HCT116 (cell line): ENCODE data around the gene CLRN3. TPM values are rescaled to one million over a fixed set of nuclear protein-coding genes. Genes with fewer than 3 reads are reported as not detected.

Experiments used
- ATAC-seq: fragments of 200-7000 bp; cut with Tn5 transposase; 2 replicates; pipeline ENCODE4 v1.9.1; 2020; ENCODE audit warnings: mild to moderate bottlenecking, moderate library complexity
- BruUV-seq: library from RNA; stranded (reverse); fragments of 400-500 nt; replicated peaks from 2 replicates; lab custom pipeline; 2021; lab: Mats Ljungman, UMichigan
- CTCF ChIA-PET: fragments of 300-600 bp; sonication (Branson Sonifier 250); formaldehyde crosslinking; loops from one replicate; lab custom pipeline; 2021; ENCODE audit warnings: antibody characterized with exemption; lab: Charles Lee
- POLR2A ChIA-PET: fragments of 300-600, 350-600 bp; sonication (Branson Sonifier 250); formaldehyde crosslinking; loops from one replicate; lab custom pipeline; 2021; ENCODE audit warnings: antibody characterized with exemption; lab: Charles Lee
- RAD21 ChIA-PET, 2 experiments: fragments of 300-600 bp; sonication (Branson Sonifier 250); formaldehyde crosslinking; loops; one replicate each; lab custom pipeline; 2023; ENCODE audit warnings: low total read pairs in 2 of 2; ENCODE audit not compliant: uncharacterized antibody in 2 of 2, unreplicated experiment in 2 of 2, low non-redundant PET in 1 of 2; lab: Charles Lee
- DNase-seq: peaks from one replicate; pipeline ENCODE4 v3.0.0-alpha.2; 2010; ENCODE audit warnings: low read depth, low spot score
- H2AFZ ChIP-seq: fragments of 200-600 bp; shearing (Covaris generic), sonication (generic); 2 replicates; pipeline ENCODE4 v1.6.1; 2017; ENCODE audit warnings: low read depth, mixed run types, mixed read lengths, antibody characterized with exemption, low read length; ENCODE audit not compliant: poor library complexity, severe bottlenecking
- H3K27ac ChIP-seq: 2 replicates; pipeline ENCODE4 v1.5.1; 2012; ENCODE audit warnings: low read depth, low read length
- H3K27me3 ChIP-seq: fragments of 200-600 bp; sonication (generic); 2 replicates; pipeline ENCODE4 v1.6.1; 2016; ENCODE audit warnings: mixed run types, low read length, mixed read lengths; ENCODE audit not compliant: insufficient read depth
- H3K36me3 ChIP-seq, 2 experiments: fragments of 200-500 bp in 1 of 2; fragments of 200-600 bp in 1 of 2; sonication (Bioruptor generic) in 1 of 2; sonication (generic) in 1 of 2; 2 replicates each; pipeline versions ENCODE4 v1.5.1 to v1.6.1; 2014 to 2016; ENCODE audit warnings: low read length in 2 of 2, inconsistent platforms in 1 of 2, mixed read lengths in 1 of 2, mixed run types in 1 of 2; ENCODE audit not compliant: insufficient read depth in 2 of 2, control insufficient read depth in 1 of 2
- H3K4me1 ChIP-seq, 2 experiments: fragments of 200-600 bp in 1 of 2; sonication (generic) in 1 of 2; 2 replicates each; pipeline versions ENCODE4 v1.5.1 to v1.6.1; 2012 to 2017; ENCODE audit warnings: low read length in 2 of 2, inconsistent platforms in 1 of 2, mild to moderate bottlenecking in 1 of 2, mixed read lengths in 1 of 2, mixed run types in 1 of 2, moderate library complexity in 1 of 2; ENCODE audit not compliant: insufficient read depth in 2 of 2, control insufficient read depth in 1 of 2
- H3K4me2 ChIP-seq: fragments of 200-600 bp; sonication (generic); 2 replicates; pipeline ENCODE4 v1.6.1; 2017; ENCODE audit warnings: mixed run types, low read length, mixed read lengths
- H3K4me3 ChIP-seq, 2 experiments: fragments of 200-600 bp in 1 of 2; sonication (generic) in 1 of 2; replicated peaks in 1 of 2; 2 replicates each; pipeline ENCODE4 v1.5.1; 2011 to 2016; ENCODE audit warnings: low read length in 2 of 2, control low read depth in 1 of 2, low read depth in 1 of 2, mild to moderate bottlenecking in 1 of 2, mixed read lengths in 1 of 2, mixed run types in 1 of 2
- H3K79me2 ChIP-seq: fragments of 200-600 bp; sonication (generic); 2 replicates; pipeline ENCODE4 v1.6.1; 2017; ENCODE audit warnings: mild to moderate bottlenecking, mixed run types, low read length, moderate library complexity, mixed read lengths; ENCODE audit not compliant: insufficient read depth
- H3K9ac ChIP-seq: fragments of 200-600 bp; sonication (generic); 2 replicates; pipeline ENCODE4 v1.6.1; 2016; ENCODE audit warnings: low read length, mixed read lengths
- H3K9me2 ChIP-seq: fragments of 200-600 bp; sonication (generic), shearing (Covaris generic); 2 replicates; pipeline ENCODE4 v1.6.1; 2017; ENCODE audit warnings: mixed run types, mild to moderate bottlenecking, moderate library complexity; ENCODE audit not compliant: insufficient read depth
- H3K9me3 ChIP-seq, 2 experiments: fragments of 200-500 bp in 1 of 2; fragments of 200-600 bp in 1 of 2; sonication (Bioruptor generic) in 1 of 2; sonication (generic) in 1 of 2; 2 replicates each; pipeline ENCODE4 v1.6.1; 2014 to 2017; ENCODE audit warnings: low read length in 2 of 2, mixed read lengths in 2 of 2, inconsistent platforms in 1 of 2, low read depth in 1 of 2, mild to moderate bottlenecking in 1 of 2, mixed run types in 1 of 2, moderate library complexity in 1 of 2; ENCODE audit not compliant: control insufficient read depth in 1 of 2, insufficient read depth in 1 of 2
- H4K20me1 ChIP-seq: fragments of 200-600 bp; sonication (generic), shearing (Covaris generic); 2 replicates; pipeline ENCODE4 v1.6.1; 2017; ENCODE audit warnings: mixed run types, mild to moderate bottlenecking, moderate library complexity; ENCODE audit not compliant: insufficient read depth
- CBX3 ChIP-seq: IDR thresholded peaks from 2 replicates; pipeline ENCODE4 v1.6.1; 2012; ENCODE audit warnings: low read depth
- CEBPB ChIP-seq: IDR thresholded peaks from 2 replicates; pipeline ENCODE4 v1.6.1; 2012; ENCODE audit warnings: low read depth
- ELF1 ChIP-seq: IDR thresholded peaks from 2 replicates; pipeline ENCODE4 v1.6.1; 2012; ENCODE audit warnings: low read depth, borderline replicate concordance
- EZH2 ChIP-seq: fragments of 200-600 bp; sonication (generic); IDR thresholded peaks from 2 replicates; pipeline ENCODE4 v1.6.1; 2017; ENCODE audit warnings: antibody characterized with exemption, mixed run types
- EZH2phosphoT487 ChIP-seq: fragments of 200-600 bp; IDR thresholded peaks from 2 replicates; pipeline ENCODE4 v1.6.1; 2018; ENCODE audit warnings: antibody characterized with exemption, borderline replicate concordance
- FOSL1 ChIP-seq: IDR thresholded peaks from 2 replicates; pipeline ENCODE4 v1.6.1; 2012; ENCODE audit warnings: low read depth
- JUND ChIP-seq: IDR thresholded peaks from 2 replicates; pipeline ENCODE4 v1.6.1; 2012
- POLR2A ChIP-seq: IDR thresholded peaks from 2 replicates; pipeline ENCODE4 v1.7.0; 2011; ENCODE audit warnings: borderline replicate concordance; ENCODE audit not compliant: insufficient read depth, insufficient read length; ENCODE audit errors: extremely low read depth
- POLR2AphosphoS5 ChIP-seq: IDR thresholded peaks from 2 replicates; pipeline ENCODE4 v1.6.1; 2011; ENCODE audit warnings: mild to moderate bottlenecking, low read depth, low read length, moderate library complexity
- RAD21 ChIP-seq: IDR thresholded peaks from 2 replicates; pipeline ENCODE4 v1.6.1; 2012; ENCODE audit warnings: low read depth, mild to moderate bottlenecking
- SIN3A ChIP-seq: IDR thresholded peaks from 2 replicates; pipeline ENCODE4 v1.6.1; 2012; ENCODE audit warnings: low read depth
- SP1 ChIP-seq: IDR thresholded peaks from 2 replicates; pipeline ENCODE4 v1.6.1; 2012; ENCODE audit warnings: low read depth
- SRF ChIP-seq: IDR thresholded peaks from 2 replicates; pipeline ENCODE4 v1.6.1; 2012; ENCODE audit warnings: low read depth
- TCF7L2 ChIP-seq: IDR thresholded peaks from 2 replicates; pipeline ENCODE4 v1.7.0; 2011; ENCODE audit warnings: borderline replicate concordance, inconsistent platforms; ENCODE audit not compliant: insufficient read depth, insufficient read length; ENCODE audit errors: extremely low read depth
- YY1 ChIP-seq: IDR thresholded peaks from 2 replicates; pipeline ENCODE4 v1.6.1; 2011; ENCODE audit warnings: low read length, low read depth, moderate library complexity, mild to moderate bottlenecking; ENCODE audit not compliant: insufficient replicate concordance; ENCODE audit errors: extremely low read depth
- ZNF274 ChIP-seq: fragments of 200-500 bp; sonication (Bioruptor generic); IDR thresholded peaks from 2 replicates; pipeline ENCODE4 v1.6.1; 2014; ENCODE audit warnings: mild to moderate bottlenecking, low read depth, low read length, inconsistent platforms
- intact Hi-C: fragments of 100-400 bp; cut with micrococcal nuclease; formaldehyde crosslinking; loops from 2 replicates; pipeline ENCODE4 v1.10.0; 2022
- total RNA-seq: library from RNA; stranded (reverse); gene quantifications from one replicate; pipeline ENCODE4 v1.2.1, GENCODE V29; 2021; ENCODE audit not compliant: unreplicated experiment
- TF ChIP-seq, protein P1 (sequence below): IDR thresholded peaks from 2 replicates; pipeline ENCODE4 v1.6.1; 2011; ENCODE audit warnings: mild to moderate bottlenecking, low read length, moderate library complexity; ENCODE audit not compliant: insufficient replicate concordance; ENCODE audit errors: extremely low read depth
- TF ChIP-seq, protein P2 (sequence below): IDR thresholded peaks from 2 replicates; pipeline ENCODE4 v1.6.1; 2012

CLRN3 gene
- total RNA-seq, 1 experiment from 2014 or later: 0.39 TPM

- intact Hi-C loops: no loop called here
Observed at GRCh38 chr10:127940866-127941640, 48.3 kb upstream of the CLRN3 start.

DNA sequence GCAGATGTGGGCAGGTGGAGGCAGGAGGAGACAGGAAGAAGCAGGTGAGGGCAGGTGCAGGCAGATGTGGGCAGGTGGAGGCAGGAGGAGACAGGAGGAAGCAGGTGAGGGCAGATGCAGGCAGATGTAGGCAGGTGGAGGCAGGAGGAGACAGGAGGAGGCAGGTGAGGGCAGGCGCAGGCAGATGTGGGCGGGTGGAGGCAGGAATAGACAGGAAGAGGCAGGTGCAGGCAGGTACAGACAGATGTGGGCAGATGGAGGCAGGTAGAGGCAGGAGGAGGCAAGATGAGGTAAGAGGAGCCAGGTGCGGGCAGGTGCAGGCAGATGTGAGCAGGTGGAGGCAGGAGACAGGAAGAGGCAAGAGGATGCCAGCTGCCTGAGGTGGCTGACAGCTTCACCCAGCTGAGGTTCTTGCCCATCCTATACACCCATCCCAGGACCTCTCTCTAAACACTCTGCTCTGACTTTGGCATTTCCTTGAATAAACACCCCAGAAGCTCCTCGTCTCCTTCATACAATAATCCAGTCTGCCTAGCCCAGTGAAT lies 47.1 kb upstream of the CLRN3 start:
- Histone ChIP-seq H3K79me2 (no peaks in the 10 kb centered on the region), H3K27me3 (no peaks in the 10 kb centered on the region), H3K4me1 (peaks cover 7 to 8% of the 10 kb centered on the region in 2 experiments), H3K9ac (no peak overlapping the region), H3K9me3 (no peaks in the 10 kb centered on the region), H3K9me2 (no peaks in the 10 kb centered on the region), H3K4me3 (no peak overlapping the region), H2AFZ (no peak overlapping the region), H3K4me2 (no peak overlapping the region), H4K20me1 (no peaks in the 10 kb centered on the region), H3K36me3 (no peaks in the 10 kb centered on the region), H3K27ac (no peak overlapping the region)
- no TSS peak for BruUV-seq
- DNase-seq: no peak
- intact Hi-C loops: no loop called here
- 0 out of 2 replicates have a peak, but pooled peaks have one; percentile 9 for ATAC-seq
- RAD21 ChIA-PET: no interaction called here
- CTCF ChIA-PET: no interaction called here
- POLR2A ChIA-PET: no interaction called here
- TF ChIP-seq, protein P1, sequence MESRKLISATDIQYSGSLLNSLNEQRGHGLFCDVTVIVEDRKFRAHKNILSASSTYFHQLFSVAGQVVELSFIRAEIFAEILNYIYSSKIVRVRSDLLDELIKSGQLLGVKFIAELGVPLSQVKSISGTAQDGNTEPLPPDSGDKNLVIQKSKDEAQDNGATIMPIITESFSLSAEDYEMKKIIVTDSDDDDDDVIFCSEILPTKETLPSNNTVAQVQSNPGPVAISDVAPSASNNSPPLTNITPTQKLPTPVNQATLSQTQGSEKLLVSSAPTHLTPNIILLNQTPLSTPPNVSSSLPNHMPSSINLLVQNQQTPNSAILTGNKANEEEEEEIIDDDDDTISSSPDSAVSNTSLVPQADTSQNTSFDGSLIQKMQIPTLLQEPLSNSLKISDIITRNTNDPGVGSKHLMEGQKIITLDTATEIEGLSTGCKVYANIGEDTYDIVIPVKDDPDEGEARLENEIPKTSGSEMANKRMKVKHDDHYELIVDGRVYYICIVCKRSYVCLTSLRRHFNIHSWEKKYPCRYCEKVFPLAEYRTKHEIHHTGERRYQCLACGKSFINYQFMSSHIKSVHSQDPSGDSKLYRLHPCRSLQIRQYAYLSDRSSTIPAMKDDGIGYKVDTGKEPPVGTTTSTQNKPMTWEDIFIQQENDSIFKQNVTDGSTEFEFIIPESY: no peak
- TF ChIP-seq ELF1 (no peak), TCF7L2 (no peak), RAD21 (no peak), POLR2A (no peak), CBX3 (no peak), EZH2phosphoT487 (no peak), JUND (no peak), EZH2 (no peak), SP1 (no peak)
- TF ChIP-seq, protein P2, sequence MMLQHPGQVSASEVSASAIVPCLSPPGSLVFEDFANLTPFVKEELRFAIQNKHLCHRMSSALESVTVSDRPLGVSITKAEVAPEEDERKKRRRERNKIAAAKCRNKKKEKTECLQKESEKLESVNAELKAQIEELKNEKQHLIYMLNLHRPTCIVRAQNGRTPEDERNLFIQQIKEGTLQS: no peak

More at GRCh38 chr10:127940866-127941640, 48.3 kb upstream of the CLRN3 start:
- Histone ChIP-seq H3K27ac (no peak overlapping the region), H3K27me3 (no peaks in the 10 kb centered on the region), H3K9ac (no peak overlapping the region), H3K4me2 (no peak overlapping the region), H3K36me3 (no peaks in the 10 kb centered on the region), H2AFZ (no peak overlapping the region), H4K20me1 (no peaks in the 10 kb centered on the region), H3K4me3 (no peak overlapping the region), H3K9me3 (no peaks in the 10 kb centered on the region), H3K4me1 (peaks cover 15 to 19% of the 10 kb centered on the region in 2 experiments), H3K9me2 (no peaks in the 10 kb centered on the region), H3K79me2 (no peaks in the 10 kb centered on the region)
- ChIA-PET RAD21 (no interaction called here), POLR2A (no interaction called here), CTCF (no interaction called here)
- TF ChIP-seq CEBPB (no peak), FOSL1 (no peak), ELF1 (no peak), YY1 (no peak), POLR2AphosphoS5 (no peak), JUND (no peak), POLR2A (no peak), SIN3A (no peak), EZH2phosphoT487 (no peak), SRF (no peak), ZNF274 (no peak)
- TF ChIP-seq, protein P2: no peak
- DNase-seq: no peak
- BruUV-seq: no TSS peak
- peak; percentile 46; the same call in 1 of the 2 replicates for ATAC-seq
